ENCODE measurements around the gene WNT11. TPM values are rescaled to one million over a fixed set of nuclear protein-coding genes. Genes with fewer than 3 reads are reported as not detected.

The WNT11 gene
- total and polyA plus RNA-seq, 2 of the 13 experiments (the other 11 are each of a cell fraction or from before 2014, with no cell fraction given) = 0.34 to 0.66 TPM

- Histone ChIP-seq H3K4me1 (ENCODE audit: insufficient read depth, low read length) (peaks cover 29% of the 10 kb centered on the region), H3K4me3 (replicated peaks in 1 of 3; ENCODE audit: insufficient read depth in 1 of 3, low read depth in 2 of 3, low read length in 3 of 3) (peak overlapping the region; percentile 22 to 75 (median 61); a peak in 3 of 6 replicates), H4K20me1 (ENCODE audit: insufficient read depth, low read length) (peaks cover 3% of the 10 kb centered on the region; the same call in 1 of the 2 replicates), H3K36me3 (replicated peaks in 1 of 2; ENCODE audit: control insufficient read depth in 1 of 2, insufficient read depth in 2 of 2, low read length in 2 of 2) (no peaks in the 10 kb centered on the region), H3K9ac (ENCODE audit: insufficient read depth, low read depth, low read length) (no peak overlapping the region), H3K79me2 (ENCODE audit: insufficient read depth, low read length) (no peaks in the 10 kb centered on the region), H3K9me3 (ENCODE audit: low read length) (no peaks in the 10 kb centered on the region), H3K4me2 (ENCODE audit: low read depth, low read length) (peak overlapping the region; percentile 95), H3K27me3 (ENCODE audit: control insufficient read depth in 1 of 2, insufficient read depth in 2 of 2, low read length in 2 of 2) (peaks cover 16 to 41% of the 10 kb centered on the region in 2 experiments), H2AFZ (ENCODE audit: low read length) (no peak overlapping the region), H3K27ac (ENCODE audit: extremely low read length, insufficient read depth, low read length) (no peak overlapping the region)
- in situ Hi-C loops (cut with HindIII; ENCODE audit: extremely low pct_ligation_motif_present, low pct_unique_long_range_greater_than_20kb) = loop anchor here (5.0 kb wide), 1 partner anchor 106 kb away; no protein-coding TSS in a partner anchor
- CTCF ChIA-PET (ENCODE audit: low intra/inter-chr PET ratio, low total read pairs) = no interaction called here
- intact Hi-C loops (cut with micrococcal nuclease; ENCODE audit: unreplicated experiment) = no loop called here
- FAIRE-seq = no peak
- ATAC-seq = no peak
- DNase-seq (ENCODE audit: low spot score) = no peak
- POLR2A ChIA-PET = interaction anchor here (4.8 kb wide), 1 partner anchor 24 kb away, joined by 35 read pairs; no protein-coding TSS in a partner anchor
- TF ChIP-seq NAIF1 (CRISPR knock-in tag; IDR thresholded peaks at IDR 0.05; ENCODE audit: borderline replicate concordance) (no peak), XRCC5 (optimal IDR thresholded peaks at IDR 0.05; ENCODE audit: low read length) (no peak), ZNF180 (CRISPR knock-in tag; IDR thresholded peaks at IDR 0.05; ENCODE audit: borderline replicate concordance, low read depth) (no peak), ZNF687 (CRISPR knock-in tag; IDR thresholded peaks at IDR 0.05) (0 out of 2 replicates have a peak, but pooled peaks have one; percentile 0), BHLHE40 (IDR thresholded peaks at IDR 0.05; ENCODE audit: low read length) (peak; percentile 63), ZNF883 (CRISPR knock-in tag; IDR thresholded peaks at IDR 0.05; ENCODE audit: not compliant biosample characterization) (peak; percentile 7), ZBTB7B (CRISPR knock-in tag; IDR thresholded peaks at IDR 0.05) (no peak)
- BruUV-seq (replicated peaks) = no TSS peak
- 25% methylated on average over 10 of the region's 35 CpGs for WGBS (ENCODE audit: low lambda C conversion rate)
These were observed 4.9 kb upstream of the WNT11 start for GRCh38 chr11:76210931-76211851.
